ENCODE results near the gene NUF2.
A peak's percentile ranks its signal among the peaks of the same experiment; 100 is the strongest.

The NUF2 gene

GRCh38 chr1:163351912-163352311 is 30.2 kb downstream of the NUF2 start:
- no peak for TF ChIP-seq RAD21 (IDR thresholded peaks at IDR 0.05; ENCODE audit: low read depth)
- TF ChIP-seq, protein P1, sequence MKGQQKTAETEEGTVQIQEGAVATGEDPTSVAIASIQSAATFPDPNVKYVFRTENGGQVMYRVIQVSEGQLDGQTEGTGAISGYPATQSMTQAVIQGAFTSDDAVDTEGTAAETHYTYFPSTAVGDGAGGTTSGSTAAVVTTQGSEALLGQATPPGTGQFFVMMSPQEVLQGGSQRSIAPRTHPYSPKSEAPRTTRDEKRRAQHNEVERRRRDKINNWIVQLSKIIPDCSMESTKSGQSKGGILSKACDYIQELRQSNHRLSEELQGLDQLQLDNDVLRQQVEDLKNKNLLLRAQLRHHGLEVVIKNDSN (IDR thresholded peaks at IDR 0.05), result no peak
- no peak for TF ChIP-seq NFIC (IDR thresholded peaks at IDR 0.05)
- TF ChIP-seq EP300 (IDR thresholded peaks at IDR 0.05; ENCODE audit: borderline replicate concordance), result no peak
- no peak for TF ChIP-seq EGR1 (IDR thresholded peaks at IDR 0.05)
- no peak for TF ChIP-seq CREB1 (IDR thresholded peaks at IDR 0.05; ENCODE audit: low read depth)
- no peak for TF ChIP-seq FOXM1 (IDR thresholded peaks at IDR 0.05; ENCODE audit: borderline replicate concordance, low read depth)
- TF ChIP-seq CEBPB (IDR thresholded peaks at IDR 0.05), result no peak
- no peak for TF ChIP-seq TEAD4 (IDR thresholded peaks at IDR 0.05)
- no peak for TF ChIP-seq TCF12 (IDR thresholded peaks at IDR 0.05; ENCODE audit: low read depth)
- no peak for TF ChIP-seq ZBTB7A (IDR thresholded peaks at IDR 0.05; ENCODE audit: low read depth)
- TF ChIP-seq, protein P2, sequence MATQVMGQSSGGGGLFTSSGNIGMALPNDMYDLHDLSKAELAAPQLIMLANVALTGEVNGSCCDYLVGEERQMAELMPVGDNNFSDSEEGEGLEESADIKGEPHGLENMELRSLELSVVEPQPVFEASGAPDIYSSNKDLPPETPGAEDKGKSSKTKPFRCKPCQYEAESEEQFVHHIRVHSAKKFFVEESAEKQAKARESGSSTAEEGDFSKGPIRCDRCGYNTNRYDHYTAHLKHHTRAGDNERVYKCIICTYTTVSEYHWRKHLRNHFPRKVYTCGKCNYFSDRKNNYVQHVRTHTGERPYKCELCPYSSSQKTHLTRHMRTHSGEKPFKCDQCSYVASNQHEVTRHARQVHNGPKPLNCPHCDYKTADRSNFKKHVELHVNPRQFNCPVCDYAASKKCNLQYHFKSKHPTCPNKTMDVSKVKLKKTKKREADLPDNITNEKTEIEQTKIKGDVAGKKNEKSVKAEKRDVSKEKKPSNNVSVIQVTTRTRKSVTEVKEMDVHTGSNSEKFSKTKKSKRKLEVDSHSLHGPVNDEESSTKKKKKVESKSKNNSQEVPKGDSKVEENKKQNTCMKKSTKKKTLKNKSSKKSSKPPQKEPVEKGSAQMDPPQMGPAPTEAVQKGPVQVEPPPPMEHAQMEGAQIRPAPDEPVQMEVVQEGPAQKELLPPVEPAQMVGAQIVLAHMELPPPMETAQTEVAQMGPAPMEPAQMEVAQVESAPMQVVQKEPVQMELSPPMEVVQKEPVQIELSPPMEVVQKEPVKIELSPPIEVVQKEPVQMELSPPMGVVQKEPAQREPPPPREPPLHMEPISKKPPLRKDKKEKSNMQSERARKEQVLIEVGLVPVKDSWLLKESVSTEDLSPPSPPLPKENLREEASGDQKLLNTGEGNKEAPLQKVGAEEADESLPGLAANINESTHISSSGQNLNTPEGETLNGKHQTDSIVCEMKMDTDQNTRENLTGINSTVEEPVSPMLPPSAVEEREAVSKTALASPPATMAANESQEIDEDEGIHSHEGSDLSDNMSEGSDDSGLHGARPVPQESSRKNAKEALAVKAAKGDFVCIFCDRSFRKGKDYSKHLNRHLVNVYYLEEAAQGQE (IDR thresholded peaks at IDR 0.05; ENCODE audit: low read depth), result no peak
- TF ChIP-seq TAF1 (IDR thresholded peaks at IDR 0.05; ENCODE audit: low read depth), result no peak
- TF ChIP-seq MAX (IDR thresholded peaks at IDR 0.05), result no peak

- no peak for TF ChIP-seq EP300 (IDR thresholded peaks at IDR 0.05; ENCODE audit: borderline replicate concordance)
- TF ChIP-seq FOXM1 (IDR thresholded peaks at IDR 0.05; ENCODE audit: borderline replicate concordance, low read depth), result no peak
- no peak for TF ChIP-seq ZBTB7A (IDR thresholded peaks at IDR 0.05; ENCODE audit: low read depth)
- no peak for TF ChIP-seq TAF1 (IDR thresholded peaks at IDR 0.05; ENCODE audit: low read depth)
- TF ChIP-seq CREB1 (IDR thresholded peaks at IDR 0.05; ENCODE audit: low read depth), result no peak
Observed at GRCh38 chr1:163357378-163357777, 35.6 kb downstream of the NUF2 start.

GRCh38 chr1:163361123-163361934 is 39.6 kb downstream of the NUF2 start:
- TF ChIP-seq TCF12 (IDR thresholded peaks at IDR 0.05; ENCODE audit: low read depth), result no peak
- TF ChIP-seq RAD21 (IDR thresholded peaks at IDR 0.05; ENCODE audit: low read depth), result peak; percentile 76

GRCh38 chr1:163365186-163365585 is 43.4 kb downstream of the NUF2 start:
- TF ChIP-seq CREB1 (IDR thresholded peaks at IDR 0.05; ENCODE audit: low read depth), result no peak
- TF ChIP-seq RAD21 (IDR thresholded peaks at IDR 0.05; ENCODE audit: low read depth), result no peak
- TF ChIP-seq TEAD4 (IDR thresholded peaks at IDR 0.05), result no peak
- no peak for TF ChIP-seq FOXM1 (IDR thresholded peaks at IDR 0.05; ENCODE audit: borderline replicate concordance, low read depth)
- no peak for TF ChIP-seq EGR1 (IDR thresholded peaks at IDR 0.05)
- TF ChIP-seq TCF12 (IDR thresholded peaks at IDR 0.05; ENCODE audit: low read depth), result no peak
- TF ChIP-seq CEBPB (IDR thresholded peaks at IDR 0.05), result no peak
- TF ChIP-seq TAF1 (IDR thresholded peaks at IDR 0.05; ENCODE audit: low read depth), result no peak
- TF ChIP-seq, protein P1 (IDR thresholded peaks at IDR 0.05), result no peak

DNA sequence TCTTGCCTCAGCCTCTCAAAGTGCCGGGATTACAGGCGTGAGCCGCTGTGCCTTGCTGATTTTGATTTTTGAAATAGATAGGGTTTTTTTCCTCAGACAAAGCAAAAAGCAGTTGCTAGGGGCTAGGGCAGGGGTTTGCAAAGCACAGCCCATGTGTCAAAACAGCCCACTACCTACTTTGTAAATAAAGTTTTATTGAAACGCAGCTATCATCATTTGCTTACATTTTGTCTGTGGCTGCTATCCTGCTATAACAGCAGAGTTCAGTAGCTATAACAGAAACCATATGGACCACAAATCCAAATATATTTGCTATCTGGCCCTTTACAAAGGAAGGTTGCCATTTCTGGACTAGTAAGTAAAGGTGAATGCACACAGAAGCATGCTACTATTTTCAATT is 44.8 kb downstream of the NUF2 start:
- TF ChIP-seq MAX (IDR thresholded peaks at IDR 0.05) (no peak), ZBTB7A (IDR thresholded peaks at IDR 0.05; ENCODE audit: low read depth) (no peak), NFIC (IDR thresholded peaks at IDR 0.05) (no peak), TCF12 (IDR thresholded peaks at IDR 0.05; ENCODE audit: low read depth) (no peak), CREB1 (IDR thresholded peaks at IDR 0.05; ENCODE audit: low read depth) (no peak), EGR1 (IDR thresholded peaks at IDR 0.05) (no peak), TEAD4 (IDR thresholded peaks at IDR 0.05) (no peak), CEBPB (IDR thresholded peaks at IDR 0.05) (no peak), FOXM1 (IDR thresholded peaks at IDR 0.05; ENCODE audit: borderline replicate concordance, low read depth) (no peak), TAF1 (IDR thresholded peaks at IDR 0.05; ENCODE audit: low read depth) (no peak), RAD21 (IDR thresholded peaks at IDR 0.05; ENCODE audit: low read depth) (no peak), YY1 (IDR thresholded peaks at IDR 0.05; ENCODE audit: low read depth) (no peak), EP300 (IDR thresholded peaks at IDR 0.05; ENCODE audit: borderline replicate concordance) (no peak)
- TF ChIP-seq, protein P2 (IDR thresholded peaks at IDR 0.05; ENCODE audit: low read depth), result no peak
- TF ChIP-seq, protein P1 (IDR thresholded peaks at IDR 0.05), result no peak
